Activated CD8-positive, alpha-beta T cell treated with anti-CD3 and anti-CD28 coated beads for 36 hours (primary cell): ENCODE measurements around the gene PRR9. TPM values are rescaled to one million over a fixed set of nuclear protein-coding genes. Genes with fewer than 3 reads are reported as not detected.

Source experiments
- ATAC-seq: fragments of 200-7000 bp; cut with Tn5 transposase; one replicate; pipeline ENCODE4 v1.10.0; 2021; ENCODE audit warnings: mild to moderate bottlenecking, moderate library complexity
- CTCF ChIA-PET: fragments of 350-600 bp; sonication (Branson Sonifier 250); formaldehyde crosslinking; loops from one replicate; lab custom pipeline; 2021; ENCODE audit warnings: antibody characterized with exemption; lab: Charles Lee
- POLR2A ChIA-PET: fragments of 350-600 bp; sonication (Branson Sonifier 250); formaldehyde crosslinking; loops from one replicate; lab custom pipeline; 2021; ENCODE audit warnings: antibody characterized with exemption; lab: Charles Lee
- DNase-seq: peaks from one replicate; pipeline ENCODE4 v3.0.0-alpha.2; 2020
- H3K27ac Mint-ChIP-seq: one replicate; pipeline ENCODE4 v1.8.0; 2021; ENCODE audit warnings: mild to moderate bottlenecking, mixed read lengths
- H3K27me3 Mint-ChIP-seq: one replicate; pipeline ENCODE4 v1.8.0; 2021; ENCODE audit warnings: mixed read lengths
- H3K36me3 Mint-ChIP-seq: one replicate; pipeline ENCODE4 v1.8.0; 2021; ENCODE audit warnings: low read depth, mixed read lengths
- H3K4me1 Mint-ChIP-seq: one replicate; pipeline ENCODE4 v1.8.0; 2021; ENCODE audit warnings: low read depth, mixed read lengths
- H3K4me3 Mint-ChIP-seq: one replicate; pipeline ENCODE4 v1.8.0; 2021; ENCODE audit warnings: mild to moderate bottlenecking, moderate library complexity, mixed read lengths
- H3K9me3 Mint-ChIP-seq: one replicate; pipeline ENCODE4 v1.8.0; 2021; ENCODE audit warnings: mixed read lengths
- CTCF ChIP-seq: fragments of 200-600 bp; IDR thresholded peaks from one replicate; pipeline ENCODE4 v1.8.0; 2022; ENCODE audit warnings: antibody characterized with exemption, mild to moderate bottlenecking
- intact Hi-C: fragments of 100-400 bp; cut with micrococcal nuclease; formaldehyde crosslinking; loops from one replicate; pipeline ENCODE4 v1.10.0; 2022
- total RNA-seq, 2 experiments: library from RNA; stranded (reverse); gene quantifications; one replicate each; pipeline ENCODE4 v1.2.3, GENCODE V29; 2021

Gene PRR9
- total RNA-seq, 2 experiments from 2014 or later, result not detected

- POLR2A ChIA-PET, result interaction anchor here (0.6 to 1.1 kb wide), 2 partner anchors 14 to 365 kb away, joined by 3 read pairs; no protein-coding TSS in a partner anchor
- no peaks in the 10 kb centered on the region for H3K4me1 Mint-ChIP-seq
- peaks cover 30% of the 10 kb centered on the region for H3K27me3 Mint-ChIP-seq
- TF ChIP-seq CTCF, result no peak
- intact Hi-C loops, result no loop called here
- CTCF ChIA-PET, result no interaction called here
- H3K27ac Mint-ChIP-seq, result no peak overlapping the region
- no peak overlapping the region for H3K4me3 Mint-ChIP-seq
- DNase-seq (no peak), ATAC-seq (no peak)
- H3K36me3 Mint-ChIP-seq, result no peaks in the 10 kb centered on the region
- H3K9me3 Mint-ChIP-seq, result peaks cover 1% of the 10 kb centered on the region
Observed at GRCh38 chr1:153246018-153246417, 28.6 kb downstream of the PRR9 start.

- CTCF ChIA-PET, result no interaction called here
- intact Hi-C loops, result no loop called here
- POLR2A ChIA-PET, result interaction anchor here (0.6 to 1.1 kb wide), 2 partner anchors 13 to 366 kb away, joined by 3 read pairs; no protein-coding TSS in a partner anchor
Observed at GRCh38 chr1:153246825-153247224, 29.4 kb downstream of the PRR9 start.

GRCh38 chr1:153248176-153248879 is 30.9 kb downstream of the PRR9 start:
- DNase-seq (no peak), ATAC-seq (no peak)
- ChIA-PET CTCF (interaction anchor here (1.0 kb wide), 1 partner anchor 30 kb away, joined by 3 read pairs; no protein-coding TSS in a partner anchor), POLR2A (no interaction called here)
- Mint-ChIP-seq H3K4me3 (no peak overlapping the region), H3K27ac (no peak overlapping the region), H3K9me3 (peaks cover 1% of the 10 kb centered on the region), H3K4me1 (no peaks in the 10 kb centered on the region), H3K27me3 (peaks cover 33% of the 10 kb centered on the region), H3K36me3 (no peaks in the 10 kb centered on the region)
- TF ChIP-seq CTCF, result no peak
- intact Hi-C loops, result no loop called here

More at GRCh38 chr1:153246825-153247224, 29.4 kb downstream of the PRR9 start:
- H3K9me3 Mint-ChIP-seq, result peaks cover 1% of the 10 kb centered on the region
- H3K4me3 Mint-ChIP-seq, result no peak overlapping the region
- no peak overlapping the region for H3K27ac Mint-ChIP-seq
- peaks cover 35% of the 10 kb centered on the region for H3K27me3 Mint-ChIP-seq
- no peak for TF ChIP-seq CTCF
- ATAC-seq (no peak), DNase-seq (no peak)
- no peaks in the 10 kb centered on the region for H3K4me1 Mint-ChIP-seq
- H3K36me3 Mint-ChIP-seq, result no peaks in the 10 kb centered on the region

GRCh38 chr1:153250166-153250565 is 32.8 kb downstream of the PRR9 start:
- H3K27ac Mint-ChIP-seq, result no peak overlapping the region
- H3K9me3 Mint-ChIP-seq, result no peaks in the 10 kb centered on the region
- ChIA-PET CTCF (no interaction called here), POLR2A (no interaction called here)
- no peak overlapping the region for H3K4me3 Mint-ChIP-seq
- peaks cover 35% of the 10 kb centered on the region for H3K27me3 Mint-ChIP-seq
- DNase-seq (no peak), ATAC-seq (no peak)
- TF ChIP-seq CTCF, result no peak
- no peaks in the 10 kb centered on the region for H3K36me3 Mint-ChIP-seq
- no peaks in the 10 kb centered on the region for H3K4me1 Mint-ChIP-seq
- intact Hi-C loops, result no loop called here

GRCh38 chr1:153251087-153251486 is 33.7 kb downstream of the PRR9 start:
- no peaks in the 10 kb centered on the region for H3K4me1 Mint-ChIP-seq
- H3K4me3 Mint-ChIP-seq, result no peak overlapping the region
- H3K27ac Mint-ChIP-seq, result no peak overlapping the region
- H3K27me3 Mint-ChIP-seq, result peaks cover 35% of the 10 kb centered on the region
- no peak for ATAC-seq
- no peak for DNase-seq
- intact Hi-C loops, result no loop called here
- H3K36me3 Mint-ChIP-seq, result no peaks in the 10 kb centered on the region
- POLR2A ChIA-PET, result no interaction called here
- TF ChIP-seq CTCF, result no peak
- no peaks in the 10 kb centered on the region for H3K9me3 Mint-ChIP-seq
- CTCF ChIA-PET, result interaction anchor here (0.6 to 1.2 kb wide), 2 partner anchors 23 to 328 kb away, joined by 3 to 4 read pairs; no protein-coding TSS in a partner anchor
